ENCODE results near the gene RPS6KL1.

DNA sequence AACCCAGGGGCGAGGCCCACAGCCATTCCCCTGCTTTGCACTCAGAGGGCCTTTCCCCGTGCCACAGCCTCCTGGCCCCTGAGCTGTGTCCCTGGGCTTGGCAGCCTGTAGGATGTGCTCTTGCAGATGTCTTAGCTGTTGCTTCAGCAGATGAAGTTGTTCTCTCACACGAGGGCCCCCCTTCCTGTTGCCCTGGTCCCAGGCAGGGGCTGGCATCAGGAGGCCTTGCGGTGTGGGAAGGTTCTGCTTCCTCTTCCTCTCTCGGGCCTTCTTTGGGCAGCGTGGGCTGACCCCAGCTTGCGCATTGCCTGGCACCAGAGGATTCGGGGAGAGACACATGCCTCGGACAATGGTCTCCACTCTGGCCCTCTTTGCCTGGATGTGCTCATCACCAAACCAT lies 59.8 kb downstream of the RPS6KL1 start:
- TF ChIP-seq CTCF (IDR thresholded peaks at IDR 0.05), result no peak
- no peak for TF ChIP-seq POLR2A (IDR thresholded peaks at IDR 0.05)

All from heart left ventricle (tissue), 13 donors.